Measurements from ENCODE around the gene CYP3A7.
"Not testable (repeated sequence)": the region's sequence is repeated elsewhere in the genome, so short reads cannot be mapped to it uniquely, and the experiment has no call there.

CYP3A7 gene

GRCh38 chr7:99693427-99694200, 41.4 kb downstream of the CYP3A7 start:
- no CpG with 5 or more reads among the region's 9 CpGs for WGBS (ENCODE audit: extremely low coverage, insufficient coverage, insufficient read length)
- DNase-seq: no peak
- Histone ChIP-seq H3K4me1 (ENCODE audit: control insufficient read depth in 1 of 2, insufficient read depth in 2 of 2, low read length in 2 of 2) (peaks cover 2 to 13% of the 10 kb centered on the region in 2 experiments), H3K4me2 (ENCODE audit: low read length) (peak overlapping the region; percentile 39), H2BK12ac (ENCODE audit: low read length) (no peak overlapping the region), H3K36me3 (ENCODE audit: control insufficient read depth in 1 of 2, insufficient read depth in 2 of 2, low read length in 2 of 2) (no peaks in the 10 kb centered on the region), H3K27ac (ENCODE audit: low read depth, low read length) (peak overlapping the region; percentile 39), H3K9ac (ENCODE audit: low read length) (no peak overlapping the region), H4K8ac (ENCODE audit: low read depth, low read length) (peak overlapping the region; percentile 10), H3K18ac (ENCODE audit: low read length) (no peak overlapping the region), H2AFZ (ENCODE audit: insufficient read depth, low read length, poor library complexity) (peak overlapping the region; percentile 12), H4K12ac (ENCODE audit: low read depth, low read length) (no peak overlapping the region), H3K79me1 (ENCODE audit: low read length) (peaks cover 3% of the 10 kb centered on the region), H3K23ac (ENCODE audit: low read length) (no peak overlapping the region), H2BK120ac (ENCODE audit: insufficient read depth, low read length, poor library complexity) (no peak overlapping the region), H3K4ac (ENCODE audit: low read depth, low read length) (no peak overlapping the region), H3K14ac (ENCODE audit: low read length) (no peak overlapping the region), H2AK5ac (ENCODE audit: low read length) (no peak overlapping the region), H2BK5ac (ENCODE audit: low read depth, low read length, poor library complexity) (peak overlapping the region; percentile 16), H4K91ac (ENCODE audit: low read depth, low read length) (peak overlapping the region; percentile 2), H3K9me3 (ENCODE audit: insufficient read depth, low read depth, low read length) (no peaks in the 10 kb centered on the region), H3K27me3 (ENCODE audit: insufficient read depth, low read length) (no peaks in the 10 kb centered on the region), H3K79me2 (ENCODE audit: control insufficient read depth, insufficient read depth, low read length, poor library complexity) (no peaks in the 10 kb centered on the region), H3K4me3 (ENCODE audit: low read depth, low read length) (no peak overlapping the region)

GRCh38 chr7:99693100-99693426, 41.9 kb downstream of the CYP3A7 start:
- Histone ChIP-seq H2AFZ (ENCODE audit: insufficient read depth, low read length, poor library complexity) (peak overlapping the region; percentile 12), H4K8ac (ENCODE audit: low read depth, low read length) (no peak overlapping the region), H3K4me1 (ENCODE audit: control insufficient read depth in 1 of 2, insufficient read depth in 2 of 2, low read length in 2 of 2) (peaks cover 2 to 13% of the 10 kb centered on the region in 2 experiments), H3K14ac (ENCODE audit: low read length) (no peak overlapping the region), H2AK5ac (ENCODE audit: low read length) (no peak overlapping the region), H3K9ac (ENCODE audit: low read length) (no peak overlapping the region), H3K36me3 (ENCODE audit: control insufficient read depth in 1 of 2, insufficient read depth in 2 of 2, low read length in 2 of 2) (no peaks in the 10 kb centered on the region), H3K9me3 (ENCODE audit: insufficient read depth, low read depth, low read length) (no peaks in the 10 kb centered on the region), H4K91ac (ENCODE audit: low read depth, low read length) (peak overlapping the region; percentile 2), H3K4me2 (ENCODE audit: low read length) (peak overlapping the region; percentile 27), H4K12ac (ENCODE audit: low read depth, low read length) (no peak overlapping the region), H2BK5ac (ENCODE audit: low read depth, low read length, poor library complexity) (peak overlapping the region; percentile 16), H3K4ac (ENCODE audit: low read depth, low read length) (no peak overlapping the region), H3K23ac (ENCODE audit: low read length) (no peak overlapping the region), H3K18ac (ENCODE audit: low read length) (no peak overlapping the region), H2BK12ac (ENCODE audit: low read length) (no peak overlapping the region), H2BK120ac (ENCODE audit: insufficient read depth, low read length, poor library complexity) (no peak overlapping the region), H3K4me3 (ENCODE audit: low read depth, low read length) (no peak overlapping the region), H3K27me3 (ENCODE audit: insufficient read depth, low read length) (no peaks in the 10 kb centered on the region), H3K79me1 (ENCODE audit: low read length) (peaks cover 3% of the 10 kb centered on the region), H3K79me2 (ENCODE audit: control insufficient read depth, insufficient read depth, low read length, poor library complexity) (no peaks in the 10 kb centered on the region), H3K27ac (ENCODE audit: low read depth, low read length) (no peak overlapping the region)
- WGBS (ENCODE audit: extremely low coverage, insufficient coverage, insufficient read length): no CpG with 5 or more reads among the region's 5 CpGs
- DNase-seq: no peak

- WGBS (ENCODE audit: extremely low coverage, insufficient coverage, insufficient read length): no CpG with 5 or more reads among the region's 6 CpGs
Measured at GRCh38 chr7:99692563-99692962, 42.4 kb downstream of the CYP3A7 start.

GRCh38 chr7:99691658-99692057, 43.3 kb downstream of the CYP3A7 start:
- not testable (repeated sequence) for H4K12ac ChIP-seq (ENCODE audit: low read depth, low read length); H3K79me2 ChIP-seq (ENCODE audit: control insufficient read depth, insufficient read depth, low read length, poor library complexity); H3K9ac ChIP-seq (ENCODE audit: low read length); H3K23ac ChIP-seq (ENCODE audit: low read length); H2BK12ac ChIP-seq (ENCODE audit: low read length); H4K8ac ChIP-seq (ENCODE audit: low read depth, low read length); H2BK5ac ChIP-seq (ENCODE audit: low read depth, low read length, poor library complexity); H2BK120ac ChIP-seq (ENCODE audit: insufficient read depth, low read length, poor library complexity); H2AK5ac ChIP-seq (ENCODE audit: low read length); H3K18ac ChIP-seq (ENCODE audit: low read length); H3K9me3 ChIP-seq (ENCODE audit: insufficient read depth, low read depth, low read length); H4K91ac ChIP-seq (ENCODE audit: low read depth, low read length); H3K79me1 ChIP-seq (ENCODE audit: low read length); H3K36me3 ChIP-seq (ENCODE audit: control insufficient read depth in 1 of 2, insufficient read depth in 2 of 2, low read length in 2 of 2); H3K4ac ChIP-seq (ENCODE audit: low read depth, low read length); H3K14ac ChIP-seq (ENCODE audit: low read length); H2AFZ ChIP-seq (ENCODE audit: insufficient read depth, low read length, poor library complexity); H3K27me3 ChIP-seq (ENCODE audit: insufficient read depth, low read length); H3K4me2 ChIP-seq (ENCODE audit: low read length); H3K27ac ChIP-seq (ENCODE audit: low read depth, low read length); H3K4me3 ChIP-seq (ENCODE audit: low read depth, low read length); DNase-seq
- no CpG with 5 or more reads among the region's 1 CpG for WGBS (ENCODE audit: extremely low coverage, insufficient coverage, insufficient read length)
- peaks cover 2 to 13% of the 10 kb centered on the region in 2 experiments for H3K4me1 ChIP-seq (ENCODE audit: control insufficient read depth in 1 of 2, insufficient read depth in 2 of 2, low read length in 2 of 2)

More at GRCh38 chr7:99692563-99692962, 42.4 kb downstream of the CYP3A7 start:
- not testable (repeated sequence) for H3K14ac ChIP-seq (ENCODE audit: low read length); H4K12ac ChIP-seq (ENCODE audit: low read depth, low read length); H4K91ac ChIP-seq (ENCODE audit: low read depth, low read length); H3K27ac ChIP-seq (ENCODE audit: low read depth, low read length); H2BK5ac ChIP-seq (ENCODE audit: low read depth, low read length, poor library complexity); H2AFZ ChIP-seq (ENCODE audit: insufficient read depth, low read length, poor library complexity); H3K4ac ChIP-seq (ENCODE audit: low read depth, low read length); H2BK120ac ChIP-seq (ENCODE audit: insufficient read depth, low read length, poor library complexity); H3K4me3 ChIP-seq (ENCODE audit: low read depth, low read length); H4K8ac ChIP-seq (ENCODE audit: low read depth, low read length); H3K27me3 ChIP-seq (ENCODE audit: insufficient read depth, low read length); DNase-seq; H3K23ac ChIP-seq (ENCODE audit: low read length); H3K4me2 ChIP-seq (ENCODE audit: low read length); H3K9me3 ChIP-seq (ENCODE audit: insufficient read depth, low read depth, low read length); H2AK5ac ChIP-seq (ENCODE audit: low read length); H3K79me2 ChIP-seq (ENCODE audit: control insufficient read depth, insufficient read depth, low read length, poor library complexity); H3K36me3 ChIP-seq (ENCODE audit: control insufficient read depth in 1 of 2, insufficient read depth in 2 of 2, low read length in 2 of 2); H3K9ac ChIP-seq (ENCODE audit: low read length); H3K79me1 ChIP-seq (ENCODE audit: low read length); H2BK12ac ChIP-seq (ENCODE audit: low read length); H3K18ac ChIP-seq (ENCODE audit: low read length)
- H3K4me1 ChIP-seq (ENCODE audit: control insufficient read depth in 1 of 2, insufficient read depth in 2 of 2, low read length in 2 of 2): peaks cover 2 to 13% of the 10 kb centered on the region in 2 experiments

All from trophoblast cell (in vitro differentiated cells and primary cell).